MG63 (cell line): ENCODE results near the gene NUMBL. TPM values are rescaled to one million over a fixed set of nuclear protein-coding genes. Genes with fewer than 3 reads are reported as not detected.

Experiments used
- DNase-seq: peaks from one replicate; pipeline ENCODE4 v3.0.0-alpha.2; 2020
- H3K27me3 ChIP-seq: fragments of 250-450 bp; sonication (Bioruptor Pico); 2 replicates; pipeline ENCODE4 v1.5.1; 2020; ENCODE audit warnings: mild to moderate bottlenecking, moderate library complexity
- H3K36me3 ChIP-seq: fragments of 250-450 bp; sonication (Bioruptor Pico); 2 replicates; pipeline ENCODE4 v1.5.1; 2020; ENCODE audit warnings: mild to moderate bottlenecking, moderate library complexity
- H3K4me3 ChIP-seq: fragments of 250-450 bp; sonication (Bioruptor Pico); 2 replicates; pipeline ENCODE4 v1.5.1; 2020; ENCODE audit warnings: mild to moderate bottlenecking, moderate library complexity
- H3K9me3 ChIP-seq: fragments of 250-450 bp; sonication (Bioruptor Pico); 2 replicates; pipeline ENCODE4 v1.5.1; 2020; ENCODE audit warnings: mild to moderate bottlenecking, moderate library complexity
- total RNA-seq: library from RNA; depleted of rRNA; stranded (reverse); fragments of >200 nt; shearing (Covaris generic); gene quantifications from 2 replicates; pipeline ENCODE4 v1.2.3, GENCODE V29; 2014; ENCODE audit warnings: low replicate concordance

NUMBL gene
- total RNA-seq, 1 experiment from 2014 or later, result 42.8 TPM

DNA sequence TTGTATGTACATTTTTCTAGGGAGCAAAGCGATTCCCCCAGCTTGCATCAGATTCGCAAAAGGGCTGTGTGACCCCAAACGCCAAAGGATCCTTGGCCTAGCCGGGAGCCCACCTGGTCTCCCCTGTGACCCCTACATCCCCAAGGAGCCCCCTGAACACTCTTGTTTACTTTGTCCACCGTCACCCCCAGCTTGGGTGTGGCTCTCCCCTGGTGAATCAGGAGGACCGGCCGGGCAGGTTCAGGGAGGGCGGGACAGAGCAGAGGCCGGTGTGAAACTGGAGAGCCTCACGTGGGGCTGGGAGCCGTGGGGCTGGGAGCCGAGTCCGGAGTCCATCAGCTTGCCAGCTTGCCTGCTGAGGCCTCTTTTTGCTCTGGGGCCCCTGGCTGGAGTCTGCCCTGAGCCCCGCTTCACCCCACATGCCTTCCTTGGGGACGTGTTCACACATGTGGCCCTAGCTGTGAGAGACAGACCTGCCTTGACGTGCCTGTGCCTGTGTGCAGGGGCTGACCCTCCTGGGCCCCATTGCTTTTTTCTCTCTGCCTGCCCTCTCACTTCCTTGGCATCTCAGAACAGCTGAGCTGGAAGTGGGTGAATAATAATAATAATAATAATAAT, 28.4 kb upstream of the NUMBL start:
- H3K36me3 ChIP-seq, result peaks cover 28% of the 10 kb centered on the region
- H3K4me3 ChIP-seq, result peak overlapping the region; percentile 63
- DNase-seq, result peak; percentile 62
- peaks cover 2% of the 10 kb centered on the region; the same call in 1 of the 2 replicates for H3K9me3 ChIP-seq
- no peaks in the 10 kb centered on the region for H3K27me3 ChIP-seq

GRCh38 chr19:40717880-40718773, 27.7 kb upstream of the NUMBL start:
- Histone ChIP-seq H3K36me3 (peaks cover 21% of the 10 kb centered on the region), H3K27me3 (no peaks in the 10 kb centered on the region)
- DNase-seq, result peak; percentile 51

DNA sequence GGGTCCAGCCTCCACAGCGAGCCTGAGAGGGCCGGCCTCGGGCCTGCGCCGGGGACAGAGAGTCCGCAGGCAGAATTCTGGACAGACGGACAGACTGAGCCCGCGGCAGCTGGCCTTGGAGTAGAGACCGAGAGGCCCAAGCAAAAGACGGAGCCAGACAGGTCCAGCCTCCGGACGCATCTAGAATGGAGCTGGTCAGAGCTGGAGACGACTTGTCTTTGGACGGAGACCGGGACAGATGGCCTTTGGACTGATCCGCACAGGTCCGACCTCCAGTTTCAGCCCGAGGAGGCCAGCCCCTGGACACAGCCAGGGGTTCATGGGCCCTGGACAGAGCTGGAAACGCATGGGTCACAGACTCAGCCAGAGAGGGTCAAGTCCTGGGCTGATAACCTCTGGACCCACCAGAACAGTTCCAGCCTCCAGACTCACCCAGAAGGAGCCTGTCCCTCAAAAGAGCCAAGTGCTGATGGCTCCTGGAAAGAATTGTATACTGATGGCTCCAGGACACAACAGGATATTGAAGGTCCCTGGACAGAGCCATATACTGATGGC, 27.0 kb upstream of the NUMBL start:
- DNase-seq, result no peak
- Histone ChIP-seq H3K4me3 (peak overlapping the region; percentile 63), H3K36me3 (peaks cover 24% of the 10 kb centered on the region), H3K9me3 (no peaks in the 10 kb centered on the region), H3K27me3 (no peaks in the 10 kb centered on the region)

More at GRCh38 chr19:40717880-40718773, 27.7 kb upstream of the NUMBL start:
- Histone ChIP-seq H3K9me3 (no peaks in the 10 kb centered on the region), H3K4me3 (peak overlapping the region; percentile 63)

DNA sequence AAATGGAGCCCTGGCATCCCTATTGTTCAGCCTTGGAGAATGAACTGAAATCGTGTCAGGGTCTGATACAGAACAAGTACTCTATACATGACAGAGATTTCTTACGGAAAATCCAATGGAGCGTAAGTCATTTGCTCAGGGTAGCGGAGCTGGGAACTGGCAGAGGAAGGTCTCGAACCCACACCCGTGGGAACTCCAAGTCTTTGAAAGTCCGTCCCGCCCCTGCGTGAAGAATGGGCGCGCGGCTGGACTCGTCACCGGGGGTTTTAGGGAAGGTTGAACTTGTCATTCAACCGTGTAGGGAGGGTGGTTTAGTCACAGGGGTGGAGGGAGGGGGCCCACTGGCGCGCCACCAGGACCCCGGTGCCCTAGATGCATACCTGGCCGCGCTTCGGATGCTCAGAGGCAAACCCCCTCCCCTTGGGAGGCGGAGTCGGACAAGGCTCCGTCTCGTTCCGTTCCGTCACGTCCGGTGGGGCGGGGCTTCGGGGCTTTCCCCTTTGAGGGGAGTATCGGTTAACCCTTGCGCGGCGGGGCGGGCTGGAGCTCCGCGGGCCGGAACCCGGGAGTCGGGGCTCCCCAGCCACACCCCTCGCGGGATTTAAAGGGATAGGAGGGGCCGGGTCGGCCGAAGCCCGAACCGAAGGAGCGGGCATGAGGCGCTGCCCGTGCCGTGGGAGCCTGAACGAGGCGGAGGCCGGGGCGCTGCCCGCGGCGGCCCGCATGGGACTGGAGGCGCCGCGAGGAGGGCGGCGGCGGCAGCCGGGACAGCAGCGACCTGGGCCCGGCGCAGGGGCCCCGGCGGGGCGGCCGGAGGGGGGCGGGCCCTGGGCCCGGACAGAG, 26.3 kb upstream of the NUMBL start, which contains the start of the genes COQ8B and ITPKC:
Gene COQ8B, minus strand, starts transcription at position 405 of the 843 bp plus-strand sequence. CDS start 2,254 bp downstream, outside the sequence.
Gene ITPKC, plus strand, starts transcription at position 631 of the 843 bp plus-strand sequence. Its CDS starts 24 bp downstream, at position 655.
- H3K27me3 ChIP-seq, result no peaks in the 10 kb centered on the region
- no peaks in the 10 kb centered on the region for H3K9me3 ChIP-seq
- H3K36me3 ChIP-seq, result peaks cover 18% of the 10 kb centered on the region
- peak; percentile 99 for DNase-seq
- peak within 1 kb of the TSS; percentile 63 for H3K4me3 ChIP-seq

GRCh38 chr19:40716031-40716481, 25.6 kb upstream of the NUMBL start:
- Histone ChIP-seq H3K9me3 (no peaks in the 10 kb centered on the region), H3K36me3 (peaks cover 23% of the 10 kb centered on the region), H3K4me3 (peak overlapping the region; percentile 63), H3K27me3 (no peaks in the 10 kb centered on the region)
- DNase-seq, result peak; percentile 73

DNA sequence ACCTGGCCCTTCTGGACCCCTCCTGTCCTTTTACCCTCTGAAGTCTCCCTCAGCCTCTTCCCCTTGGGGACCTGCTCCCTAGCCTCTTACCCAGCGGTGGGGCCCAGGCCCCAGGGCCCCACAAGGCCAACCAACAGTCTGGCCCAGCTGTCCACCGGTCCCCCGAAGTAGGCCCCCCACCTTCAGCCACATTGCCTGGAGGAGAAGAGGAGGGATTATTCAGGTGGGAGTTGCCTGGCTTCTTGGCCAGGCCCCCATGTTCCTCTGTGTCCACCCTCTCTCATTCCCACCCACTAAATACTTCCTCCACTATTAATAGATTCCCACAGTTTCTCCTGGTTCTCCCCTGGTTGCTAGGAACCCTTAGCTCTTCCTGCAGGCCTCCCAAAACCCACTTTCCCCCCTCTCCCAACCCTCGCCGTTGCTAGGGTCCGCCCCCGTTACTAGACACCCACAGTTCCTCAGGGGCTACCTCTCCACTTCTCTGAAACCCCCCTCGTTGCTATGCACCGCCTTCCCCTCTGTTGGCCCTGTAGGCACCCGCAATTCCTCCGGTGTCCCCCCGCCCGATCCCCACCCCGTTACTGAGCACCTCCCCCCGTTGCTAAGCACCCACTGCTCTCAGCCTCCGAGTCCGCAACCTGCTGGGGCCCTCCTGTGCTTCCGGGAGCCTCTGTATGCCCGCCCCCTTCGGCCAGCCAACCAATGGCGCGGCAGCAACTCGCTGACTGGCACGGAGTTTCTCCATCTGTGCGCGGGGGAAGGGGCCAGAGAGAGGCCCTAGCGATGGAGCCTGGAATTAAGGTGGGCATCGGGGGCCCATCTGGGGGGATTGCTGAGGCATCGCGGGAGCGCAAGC, 24.2 kb upstream of the NUMBL start:
- H3K4me3 ChIP-seq, result peak overlapping the region; percentile 52

DNA sequence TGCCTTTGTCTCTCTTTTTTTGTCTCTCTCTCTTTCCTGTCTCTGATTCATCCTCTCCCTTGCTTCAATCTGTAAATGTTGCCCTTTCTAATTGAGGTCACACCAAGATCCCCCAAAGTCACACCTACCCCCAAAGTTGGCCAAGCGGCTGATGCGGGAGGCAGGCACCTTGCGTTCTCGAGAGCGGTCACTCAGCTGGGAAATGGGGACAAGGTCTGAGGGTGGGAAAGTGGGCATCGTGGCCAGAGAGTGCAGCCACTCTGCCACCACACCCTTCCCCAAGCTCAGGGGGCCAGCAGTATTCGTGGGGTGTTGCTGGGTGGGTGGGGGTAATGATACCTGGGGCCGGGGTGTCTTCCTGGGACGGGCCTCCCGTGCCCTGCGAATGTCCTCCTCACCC, 23.5 kb upstream of the NUMBL start:
- H3K36me3 ChIP-seq, result peaks cover 30% of the 10 kb centered on the region
- H3K4me3 ChIP-seq, result peak overlapping the region; percentile 52; the same call in 1 of the 2 replicates
- no peaks in the 10 kb centered on the region for H3K27me3 ChIP-seq
- no peaks in the 10 kb centered on the region for H3K9me3 ChIP-seq
- DNase-seq, result no peak

More for the DNA sequence above, 24.2 kb upstream of the NUMBL start:
- Histone ChIP-seq H3K9me3 (no peaks in the 10 kb centered on the region), H3K27me3 (no peaks in the 10 kb centered on the region), H3K36me3 (peaks cover 25% of the 10 kb centered on the region)
- DNase-seq, result peak; percentile 95

DNA sequence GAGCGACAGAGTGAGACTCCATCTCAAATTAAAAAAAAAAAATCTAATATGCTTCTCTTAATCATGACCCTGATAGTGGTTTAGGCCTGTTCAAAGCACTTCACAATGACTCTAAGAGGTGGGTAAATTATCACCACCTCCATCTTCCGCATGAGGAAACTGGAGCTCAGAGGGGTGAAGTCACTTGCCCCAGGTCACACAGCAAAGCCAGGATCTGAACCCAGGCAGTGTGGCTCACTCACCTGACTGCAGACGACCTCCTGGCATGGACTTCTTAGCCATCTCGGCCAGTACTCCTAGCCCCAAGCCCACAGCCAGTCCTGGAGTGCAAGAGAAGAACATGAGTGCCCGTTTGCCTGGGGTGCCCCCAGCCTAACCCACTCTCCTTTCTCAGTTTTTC, 19.4 kb upstream of the NUMBL start:
- no peak for DNase-seq
- Histone ChIP-seq H3K36me3 (peaks cover 47% of the 10 kb centered on the region), H3K9me3 (no peaks in the 10 kb centered on the region), H3K4me3 (no peak overlapping the region), H3K27me3 (no peaks in the 10 kb centered on the region)

- Histone ChIP-seq H3K4me3 (no peak overlapping the region), H3K27me3 (no peaks in the 10 kb centered on the region), H3K36me3 (peaks cover 58% of the 10 kb centered on the region), H3K9me3 (no peaks in the 10 kb centered on the region)
- DNase-seq, result no peak
Measured at GRCh38 chr19:40707615-40708014, 17.2 kb upstream of the NUMBL start.

GRCh38 chr19:40705950-40706619, 15.6 kb upstream of the NUMBL start:
- Histone ChIP-seq H3K36me3 (peaks cover 60% of the 10 kb centered on the region), H3K9me3 (no peaks in the 10 kb centered on the region), H3K27me3 (no peaks in the 10 kb centered on the region), H3K4me3 (no peak overlapping the region)
- no peak for DNase-seq

DNA sequence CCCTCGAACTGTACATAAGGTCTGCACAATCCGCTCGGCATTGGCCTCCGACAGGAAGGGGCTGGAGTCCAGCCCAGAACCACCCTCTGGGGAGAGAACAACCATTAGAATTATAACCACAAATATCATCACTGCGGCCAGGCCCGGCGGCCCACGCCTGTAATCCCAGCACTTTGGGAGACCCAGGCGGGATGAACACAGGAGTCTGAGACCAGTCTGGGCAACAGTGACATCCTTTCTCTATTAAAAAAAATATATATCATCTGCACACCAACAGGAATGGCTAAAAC, 14.9 kb upstream of the NUMBL start:
- DNase-seq, result no peak
- no peak overlapping the region for H3K4me3 ChIP-seq

DNA sequence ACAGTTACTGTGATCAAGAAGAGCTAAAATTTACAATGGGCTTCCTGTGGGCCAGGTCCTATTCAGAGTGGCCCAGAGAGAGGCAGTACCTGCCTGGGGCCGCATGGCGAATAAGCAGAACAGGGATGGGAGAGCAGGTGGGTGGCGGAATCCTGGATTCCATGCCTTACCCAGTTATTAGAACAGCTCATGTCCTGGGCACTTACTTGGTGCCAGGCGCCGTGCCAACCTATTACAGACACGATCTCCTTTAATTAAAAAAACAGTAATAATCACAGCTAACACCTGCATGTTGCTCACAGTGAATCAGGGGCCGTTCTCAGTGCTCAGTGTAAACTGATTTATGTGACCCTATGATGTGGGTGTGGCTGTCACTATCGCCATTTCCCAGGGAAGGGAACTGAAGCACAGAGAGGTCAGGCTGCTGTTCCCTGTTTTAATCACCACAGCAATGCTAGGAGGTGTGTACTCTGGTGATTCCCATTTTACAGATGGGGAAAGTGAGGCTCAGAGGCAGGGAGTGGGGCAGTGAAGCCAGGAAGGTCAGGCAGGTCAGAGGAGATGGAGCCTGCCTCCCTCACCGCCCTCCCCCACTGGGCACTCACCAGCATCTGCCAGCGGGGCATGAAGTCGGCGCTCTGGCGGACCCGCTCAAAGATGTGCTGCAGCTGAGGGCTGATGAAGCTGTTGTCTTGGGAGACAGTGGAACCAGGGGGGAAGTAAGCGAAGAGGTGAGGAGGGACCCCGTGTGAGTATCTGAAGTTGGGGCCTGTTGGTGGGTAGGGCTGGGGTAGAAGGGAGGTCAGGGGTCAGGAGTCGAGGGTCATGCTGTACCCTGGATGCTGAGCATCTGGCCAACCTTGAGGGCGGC, 14.3 kb upstream of the NUMBL start:
- Histone ChIP-seq H3K27me3 (no peaks in the 10 kb centered on the region), H3K36me3 (peaks cover 59% of the 10 kb centered on the region), H3K4me3 (no peak overlapping the region), H3K9me3 (no peaks in the 10 kb centered on the region)
- no peak for DNase-seq

More for the DNA sequence above, 14.9 kb upstream of the NUMBL start:
- H3K9me3 ChIP-seq, result no peaks in the 10 kb centered on the region
- H3K36me3 ChIP-seq, result peaks cover 59% of the 10 kb centered on the region
- no peaks in the 10 kb centered on the region for H3K27me3 ChIP-seq

DNA sequence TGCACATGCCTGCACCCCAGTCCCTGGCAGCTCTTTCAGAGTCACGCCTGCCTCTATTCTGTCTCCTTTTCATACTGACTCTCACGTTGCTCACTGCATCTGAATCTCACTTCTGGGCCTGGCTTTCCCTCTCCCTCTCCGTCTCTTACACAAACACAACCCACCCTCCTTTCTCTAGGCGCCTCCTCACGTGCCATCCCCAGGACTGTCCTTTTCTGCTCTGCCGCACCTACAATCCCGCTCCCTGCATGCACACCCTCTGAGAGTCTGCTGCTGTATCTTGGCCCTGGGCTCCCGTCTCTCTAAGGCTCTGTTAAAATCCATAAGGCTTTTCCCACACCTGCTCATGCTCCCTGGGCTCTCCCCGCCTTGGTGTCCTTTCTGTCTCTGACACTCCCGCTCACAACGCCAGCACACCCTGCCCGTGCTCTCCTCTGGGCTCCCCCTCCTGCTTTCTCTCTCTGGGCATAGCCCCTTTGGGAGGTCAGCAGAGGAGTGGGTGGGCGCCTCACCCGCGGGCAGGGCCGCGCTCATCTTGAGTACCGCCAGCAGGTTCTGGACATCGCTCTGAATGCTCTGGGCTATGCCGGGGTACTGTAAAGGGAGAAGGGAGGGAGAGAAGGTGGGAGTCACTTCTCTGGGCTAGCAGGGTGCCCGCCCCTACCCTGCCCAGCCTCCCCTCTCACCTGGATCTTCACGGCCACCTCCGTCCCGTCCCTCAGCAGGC, 12.7 kb upstream of the NUMBL start:
- H3K9me3 ChIP-seq, result no peaks in the 10 kb centered on the region
- DNase-seq, result no peak
- peaks cover 47% of the 10 kb centered on the region for H3K36me3 ChIP-seq
- H3K4me3 ChIP-seq, result no peak overlapping the region
- no peaks in the 10 kb centered on the region for H3K27me3 ChIP-seq
